Measurements from ENCODE around the gene GNA12.

The GNA12 gene

DNA sequence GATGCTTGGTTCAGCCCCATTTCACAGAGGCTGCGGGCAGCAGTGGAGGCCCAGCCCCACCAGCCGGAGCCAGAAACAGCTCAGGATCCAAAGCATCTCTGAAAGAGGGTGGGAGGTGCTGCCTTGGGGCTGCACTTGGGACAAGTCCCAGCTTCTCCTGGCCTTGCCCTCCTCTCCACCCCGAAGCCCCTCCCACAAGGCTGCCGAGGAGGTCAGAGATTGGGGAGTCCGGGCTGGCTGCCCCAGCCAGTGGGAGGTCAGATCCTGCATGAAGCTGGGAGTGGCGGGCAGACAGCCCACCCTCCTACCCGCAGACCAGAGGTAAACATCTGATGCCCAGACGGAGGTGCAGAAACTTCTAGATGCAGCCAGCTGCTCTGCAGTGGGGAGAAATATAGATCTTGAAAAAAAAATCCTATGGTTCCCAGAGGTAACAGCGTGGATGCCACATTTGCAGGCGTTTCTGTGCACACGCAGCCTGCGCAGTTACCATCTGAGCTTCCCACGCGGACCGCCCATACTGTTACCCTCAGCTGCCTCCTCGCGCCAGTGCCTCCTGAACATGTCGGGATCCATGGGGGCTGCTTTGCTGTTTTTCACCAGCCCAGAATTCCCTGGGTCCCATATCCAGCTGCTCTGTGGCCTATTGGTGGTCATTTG, 36.9 kb upstream of the GNA12 start:
- TF ChIP-seq TCF12 (IDR thresholded peaks at IDR 0.05; ENCODE audit: low read depth) (no peak), EGR1 (IDR thresholded peaks at IDR 0.05) (no peak)
- TF ChIP-seq, protein P1, sequence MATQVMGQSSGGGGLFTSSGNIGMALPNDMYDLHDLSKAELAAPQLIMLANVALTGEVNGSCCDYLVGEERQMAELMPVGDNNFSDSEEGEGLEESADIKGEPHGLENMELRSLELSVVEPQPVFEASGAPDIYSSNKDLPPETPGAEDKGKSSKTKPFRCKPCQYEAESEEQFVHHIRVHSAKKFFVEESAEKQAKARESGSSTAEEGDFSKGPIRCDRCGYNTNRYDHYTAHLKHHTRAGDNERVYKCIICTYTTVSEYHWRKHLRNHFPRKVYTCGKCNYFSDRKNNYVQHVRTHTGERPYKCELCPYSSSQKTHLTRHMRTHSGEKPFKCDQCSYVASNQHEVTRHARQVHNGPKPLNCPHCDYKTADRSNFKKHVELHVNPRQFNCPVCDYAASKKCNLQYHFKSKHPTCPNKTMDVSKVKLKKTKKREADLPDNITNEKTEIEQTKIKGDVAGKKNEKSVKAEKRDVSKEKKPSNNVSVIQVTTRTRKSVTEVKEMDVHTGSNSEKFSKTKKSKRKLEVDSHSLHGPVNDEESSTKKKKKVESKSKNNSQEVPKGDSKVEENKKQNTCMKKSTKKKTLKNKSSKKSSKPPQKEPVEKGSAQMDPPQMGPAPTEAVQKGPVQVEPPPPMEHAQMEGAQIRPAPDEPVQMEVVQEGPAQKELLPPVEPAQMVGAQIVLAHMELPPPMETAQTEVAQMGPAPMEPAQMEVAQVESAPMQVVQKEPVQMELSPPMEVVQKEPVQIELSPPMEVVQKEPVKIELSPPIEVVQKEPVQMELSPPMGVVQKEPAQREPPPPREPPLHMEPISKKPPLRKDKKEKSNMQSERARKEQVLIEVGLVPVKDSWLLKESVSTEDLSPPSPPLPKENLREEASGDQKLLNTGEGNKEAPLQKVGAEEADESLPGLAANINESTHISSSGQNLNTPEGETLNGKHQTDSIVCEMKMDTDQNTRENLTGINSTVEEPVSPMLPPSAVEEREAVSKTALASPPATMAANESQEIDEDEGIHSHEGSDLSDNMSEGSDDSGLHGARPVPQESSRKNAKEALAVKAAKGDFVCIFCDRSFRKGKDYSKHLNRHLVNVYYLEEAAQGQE (IDR thresholded peaks at IDR 0.05; ENCODE audit: low read depth): no peak

DNA sequence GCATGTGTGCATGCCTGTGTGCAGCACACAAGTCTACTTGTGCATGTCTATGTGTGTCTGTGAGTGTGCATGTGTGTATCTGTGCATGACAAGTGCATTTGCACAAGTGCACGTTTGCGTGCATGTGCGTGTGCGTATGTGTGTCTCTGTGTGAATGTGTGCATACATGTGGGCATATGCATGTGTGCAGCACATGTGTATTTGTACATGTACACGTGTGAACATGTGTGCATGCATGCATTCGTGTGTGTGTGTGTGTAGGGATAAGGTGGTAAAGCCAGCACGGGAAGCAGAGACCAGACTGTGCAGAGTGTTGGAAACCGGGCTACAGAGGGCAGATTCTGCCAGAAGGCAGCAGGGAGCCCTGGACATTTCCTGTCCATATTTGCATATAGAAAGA, 35.9 kb upstream of the GNA12 start:
- TF ChIP-seq, protein P2, sequence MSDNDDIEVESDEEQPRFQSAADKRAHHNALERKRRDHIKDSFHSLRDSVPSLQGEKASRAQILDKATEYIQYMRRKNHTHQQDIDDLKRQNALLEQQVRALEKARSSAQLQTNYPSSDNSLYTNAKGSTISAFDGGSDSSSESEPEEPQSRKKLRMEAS (IDR thresholded peaks at IDR 0.05): no peak
- TF ChIP-seq CEBPB (IDR thresholded peaks at IDR 0.05) (no peak), TEAD4 (IDR thresholded peaks at IDR 0.05) (no peak), RAD21 (IDR thresholded peaks at IDR 0.05; ENCODE audit: low read depth) (no peak)

DNA sequence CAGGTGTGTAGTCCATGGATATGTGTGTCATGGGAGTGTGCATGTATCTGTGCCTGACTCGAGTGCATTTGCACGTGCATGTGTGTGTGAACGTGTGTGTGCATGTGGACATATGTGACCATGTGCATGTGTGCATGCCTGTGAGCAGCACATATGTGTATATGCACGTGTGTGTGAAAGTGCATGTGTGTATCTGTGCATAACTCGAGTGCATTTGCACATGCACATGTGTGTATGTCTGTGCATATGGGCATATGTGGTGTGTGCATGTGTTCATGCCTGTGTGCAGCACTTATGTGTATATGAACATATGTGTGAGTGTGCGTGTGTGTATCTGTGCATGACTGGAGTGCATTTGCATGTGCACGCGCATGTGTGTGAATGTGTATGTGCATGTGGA, 35.2 kb upstream of the GNA12 start:
- TF ChIP-seq RAD21 (IDR thresholded peaks at IDR 0.05; ENCODE audit: low read depth) (no peak), EP300 (IDR thresholded peaks at IDR 0.05; ENCODE audit: borderline replicate concordance) (no peak), FOXM1 (IDR thresholded peaks at IDR 0.05; ENCODE audit: borderline replicate concordance, low read depth) (no peak), TEAD4 (IDR thresholded peaks at IDR 0.05) (no peak), ZBTB7A (IDR thresholded peaks at IDR 0.05; ENCODE audit: low read depth) (no peak), TAF1 (IDR thresholded peaks at IDR 0.05; ENCODE audit: low read depth) (no peak), NFIC (IDR thresholded peaks at IDR 0.05) (no peak), TCF12 (IDR thresholded peaks at IDR 0.05; ENCODE audit: low read depth) (no peak), EGR1 (IDR thresholded peaks at IDR 0.05) (no peak), CREB1 (IDR thresholded peaks at IDR 0.05; ENCODE audit: low read depth) (no peak)
- TF ChIP-seq, protein P2 (IDR thresholded peaks at IDR 0.05): no peak
- TF ChIP-seq, protein P1 (IDR thresholded peaks at IDR 0.05; ENCODE audit: low read depth): no peak
- TF ChIP-seq, protein P3, sequence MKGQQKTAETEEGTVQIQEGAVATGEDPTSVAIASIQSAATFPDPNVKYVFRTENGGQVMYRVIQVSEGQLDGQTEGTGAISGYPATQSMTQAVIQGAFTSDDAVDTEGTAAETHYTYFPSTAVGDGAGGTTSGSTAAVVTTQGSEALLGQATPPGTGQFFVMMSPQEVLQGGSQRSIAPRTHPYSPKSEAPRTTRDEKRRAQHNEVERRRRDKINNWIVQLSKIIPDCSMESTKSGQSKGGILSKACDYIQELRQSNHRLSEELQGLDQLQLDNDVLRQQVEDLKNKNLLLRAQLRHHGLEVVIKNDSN (IDR thresholded peaks at IDR 0.05): no peak

DNA sequence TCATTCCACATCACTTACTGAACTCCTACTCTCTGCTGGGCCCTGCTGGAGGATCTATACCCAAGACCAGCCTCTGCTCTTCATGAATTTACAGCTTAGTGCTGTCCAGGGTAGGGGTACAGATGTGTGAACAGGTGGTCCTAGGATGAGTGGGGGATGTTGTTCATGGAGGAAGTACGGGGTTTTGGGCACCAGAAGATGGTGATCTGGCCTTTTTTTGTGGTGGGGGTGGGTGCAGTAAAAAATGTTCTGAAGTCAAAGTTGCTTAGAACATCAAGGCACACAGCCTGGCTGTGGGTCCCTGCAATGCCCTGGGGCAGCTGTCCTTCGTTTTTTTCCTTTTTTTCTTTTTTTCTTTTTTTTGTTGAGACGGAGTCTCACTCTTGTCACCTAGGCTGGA, 34.2 kb upstream of the GNA12 start:
- no peak for TF ChIP-seq TAF1 (IDR thresholded peaks at IDR 0.05; ENCODE audit: low read depth)
- TF ChIP-seq TCF12 (IDR thresholded peaks at IDR 0.05; ENCODE audit: low read depth): no peak
- TF ChIP-seq NFIC (IDR thresholded peaks at IDR 0.05): no peak
- no peak for TF ChIP-seq CEBPB (IDR thresholded peaks at IDR 0.05)
- no peak for TF ChIP-seq EP300 (IDR thresholded peaks at IDR 0.05; ENCODE audit: borderline replicate concordance)
- no peak for TF ChIP-seq CREB1 (IDR thresholded peaks at IDR 0.05; ENCODE audit: low read depth)
- TF ChIP-seq RAD21 (IDR thresholded peaks at IDR 0.05; ENCODE audit: low read depth): no peak
- no peak for TF ChIP-seq EGR1 (IDR thresholded peaks at IDR 0.05)
- no peak for TF ChIP-seq YY1 (IDR thresholded peaks at IDR 0.05; ENCODE audit: low read depth)
- TF ChIP-seq, protein P1 (IDR thresholded peaks at IDR 0.05; ENCODE audit: low read depth): no peak

DNA sequence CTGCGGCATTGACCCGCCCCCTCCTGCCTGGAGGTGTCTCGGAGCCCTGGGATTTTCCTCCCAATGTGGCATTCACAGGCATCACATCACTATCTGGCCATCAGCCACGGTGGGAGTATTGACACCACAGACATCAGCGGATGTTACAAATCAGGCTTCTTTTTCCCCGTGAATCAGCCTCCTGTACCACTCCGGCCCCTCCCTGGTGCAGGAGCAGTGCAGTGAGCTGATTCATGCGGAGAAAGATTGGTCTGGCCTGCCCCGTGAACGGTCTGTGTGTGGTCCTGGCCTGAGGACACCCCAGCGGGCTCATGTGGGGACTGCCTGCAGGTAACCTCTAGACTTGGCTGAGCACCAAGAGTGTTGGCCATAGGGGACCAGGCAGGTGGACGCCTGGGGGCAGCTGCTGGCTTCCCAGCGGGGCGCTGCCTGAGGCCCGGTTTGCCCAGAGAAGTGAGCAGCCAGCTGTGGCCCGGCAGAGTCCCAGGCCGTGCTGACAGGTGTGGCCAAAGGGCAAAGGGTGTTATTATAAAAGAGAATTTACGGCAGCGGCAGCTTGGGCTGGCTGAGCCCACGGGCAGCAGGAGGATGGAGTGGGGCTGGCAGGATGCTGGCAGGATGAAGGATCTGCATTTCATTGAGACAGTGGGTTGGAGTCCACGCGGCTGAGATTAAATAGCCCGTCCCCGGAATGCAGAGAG, 32.1 kb upstream of the GNA12 start:
- peak; percentile 19; the same call in 1 of the 2 replicates for TF ChIP-seq TEAD4 (IDR thresholded peaks at IDR 0.05)
- TF ChIP-seq RAD21 (IDR thresholded peaks at IDR 0.05; ENCODE audit: low read depth): no peak
- TF ChIP-seq, protein P2 (IDR thresholded peaks at IDR 0.05): no peak
- no peak for TF ChIP-seq TAF1 (IDR thresholded peaks at IDR 0.05; ENCODE audit: low read depth)
- TF ChIP-seq, protein P1 (IDR thresholded peaks at IDR 0.05; ENCODE audit: low read depth): no peak
- TF ChIP-seq, protein P3 (IDR thresholded peaks at IDR 0.05): no peak
- TF ChIP-seq EGR1 (IDR thresholded peaks at IDR 0.05): no peak
- TF ChIP-seq NFIC (IDR thresholded peaks at IDR 0.05): peak; percentile 86
- no peak for TF ChIP-seq FOXM1 (IDR thresholded peaks at IDR 0.05; ENCODE audit: borderline replicate concordance, low read depth)
- TF ChIP-seq YY1 (IDR thresholded peaks at IDR 0.05; ENCODE audit: low read depth): no peak
- TF ChIP-seq ZBTB7A (IDR thresholded peaks at IDR 0.05; ENCODE audit: low read depth): no peak
- peak; percentile 94 for TF ChIP-seq TCF12 (IDR thresholded peaks at IDR 0.05; ENCODE audit: low read depth)
- TF ChIP-seq CEBPB (IDR thresholded peaks at IDR 0.05): no peak
- TF ChIP-seq EP300 (IDR thresholded peaks at IDR 0.05; ENCODE audit: borderline replicate concordance): peak; percentile 63
- TF ChIP-seq CREB1 (IDR thresholded peaks at IDR 0.05; ENCODE audit: low read depth): no peak

Measured in Ishikawa (cell line).